NB4 (cell line): Measurements from ENCODE around the gene SPAG9.
"Not testable (repeated sequence)": the region's sequence is repeated elsewhere in the genome, so short reads cannot be mapped to it uniquely, and the experiment has no call there.

Source experiments
- DNase-seq: peaks from one replicate; pipeline ENCODE4 v3.0.0; 2010; ENCODE audit warnings: low read depth
- H3K4me3 ChIP-seq: one replicate; pipeline ENCODE4 v1.5.1; 2011; ENCODE audit warnings: mild to moderate bottlenecking, low read depth, low read length, moderate library complexity
- CTCF ChIP-seq: IDR thresholded peaks from one replicate; pipeline ENCODE4 v1.5.1; 2012; ENCODE audit warnings: low read depth, low read length
- MAX ChIP-seq: IDR thresholded peaks from 2 replicates; pipeline ENCODE4 v1.6.1; 2011; ENCODE audit warnings: low read depth, low read length
- MYC ChIP-seq: IDR thresholded peaks from 2 replicates; pipeline ENCODE4 v1.6.1; 2011; ENCODE audit warnings: low read depth, low read length
- POLR2A ChIP-seq: IDR thresholded peaks from 2 replicates; pipeline ENCODE4 v1.6.1; 2011; ENCODE audit warnings: mild to moderate bottlenecking; ENCODE audit not compliant: insufficient read length; ENCODE audit errors: extremely low read depth

Gene SPAG9

GRCh38 chr17:51121620-51122472, 1.2 kb upstream of the SPAG9 start:
- TF ChIP-seq POLR2A (peak; percentile 66), MYC (peak; percentile 91), MAX (peak; percentile 98), CTCF (no peak)
- H3K4me3 ChIP-seq, result peak overlapping the region; percentile 82
- peak; percentile 94 for DNase-seq

GRCh38 chr17:51120357-51120738, 320 bp downstream of the SPAG9 start:
- no peak; the same call in 1 of the 2 replicates for TF ChIP-seq MYC
- no peak for TF ChIP-seq MAX
- TF ChIP-seq POLR2A, result no peak
- TF ChIP-seq CTCF, result no peak
- H3K4me3 ChIP-seq, result peak overlapping the region; percentile 71
- DNase-seq, result no peak

- DNase-seq, result peak; percentile 76
- TF ChIP-seq CTCF (no peak), POLR2A (no peak), MYC (no peak), MAX (no peak)
- peak overlapping the region; percentile 71 for H3K4me3 ChIP-seq
Observed at GRCh38 chr17:51119415-51120356, 982 bp downstream of the SPAG9 start.

GRCh38 chr17:51118330-51119195, 2.1 kb downstream of the SPAG9 start:
- no peak for TF ChIP-seq POLR2A
- TF ChIP-seq CTCF, result no peak
- TF ChIP-seq MAX, result no peak
- no peak for TF ChIP-seq MYC
- H3K4me3 ChIP-seq, result peak overlapping the region; percentile 71
- no peak for DNase-seq

GRCh38 chr17:51115179-51115578, 5.5 kb downstream of the SPAG9 start:
- H3K4me3 ChIP-seq, result no peak overlapping the region
- TF ChIP-seq MYC, result no peak
- TF ChIP-seq POLR2A, result no peak
- TF ChIP-seq MAX, result no peak
- TF ChIP-seq CTCF, result no peak
- no peak for DNase-seq

GRCh38 chr17:51112303-51113222, 8.1 kb downstream of the SPAG9 start:
- DNase-seq, result peak; percentile 89
- H3K4me3 ChIP-seq, result not testable (repeated sequence)
